Osteoblast (primary cell): ENCODE results near the gene TRAPPC11. TPM values are rescaled to one million over a fixed set of nuclear protein-coding genes. Genes with fewer than 3 reads are reported as not detected.

Experiments used
- DNase-seq: peaks from one replicate; pipeline ENCODE4 v3.0.0; 2011; ENCODE audit warnings: low spot score, mixed read lengths; ENCODE audit not compliant: insufficient read length; ENCODE audit errors: missing footprints
- H2AFZ ChIP-seq: 2 replicates; pipeline ENCODE4 v1.6.0; 2011; ENCODE audit warnings: mild to moderate bottlenecking, low read length
- H3K27ac ChIP-seq: 2 replicates; pipeline ENCODE4 v1.5.1; 2011; ENCODE audit warnings: mild to moderate bottlenecking, low read depth, low read length, moderate library complexity
- H3K27me3 ChIP-seq: 2 replicates; pipeline ENCODE4 v1.6.0; 2012; ENCODE audit warnings: mild to moderate bottlenecking, control low read depth, inconsistent platforms, low read length, moderate library complexity; ENCODE audit not compliant: insufficient read depth
- H3K36me3 ChIP-seq: 2 replicates; pipeline ENCODE4 v1.5.1; 2011; ENCODE audit warnings: mild to moderate bottlenecking, low read length, control low read depth, moderate library complexity; ENCODE audit not compliant: insufficient read depth
- H3K4me1 ChIP-seq: 2 replicates; pipeline ENCODE4 v1.5.1; 2011; ENCODE audit warnings: mild to moderate bottlenecking, low read length, control low read depth, moderate library complexity; ENCODE audit not compliant: insufficient read depth
- H3K4me2 ChIP-seq: 2 replicates; pipeline ENCODE4 v1.6.0; 2011; ENCODE audit warnings: mild to moderate bottlenecking, low read length; ENCODE audit not compliant: insufficient read depth
- H3K4me3 ChIP-seq: fragments of 200-600 bp; sonication (generic); 3 replicates; pipeline ENCODE4 v1.5.1; 2012; ENCODE audit warnings: mild to moderate bottlenecking, low read length, inconsistent platforms; ENCODE audit not compliant: insufficient read depth
- H3K79me2 ChIP-seq: 2 replicates; pipeline ENCODE4 v1.6.0; 2012; ENCODE audit warnings: mild to moderate bottlenecking, low read length, control low read depth, inconsistent platforms; ENCODE audit not compliant: insufficient read depth
- H3K9me3 ChIP-seq: 2 replicates; pipeline ENCODE4 v1.5.1; 2011; ENCODE audit warnings: low read depth, low read length, control low read depth
- H4K20me1 ChIP-seq: 2 replicates; pipeline ENCODE4 v1.6.0; 2012; ENCODE audit warnings: mild to moderate bottlenecking, low read length, control low read depth; ENCODE audit not compliant: insufficient read depth
- CTCF ChIP-seq: IDR thresholded peaks from 2 replicates; pipeline ENCODE4 v1.5.1; 2011; ENCODE audit warnings: mild to moderate bottlenecking, low read depth, low read length, moderate library complexity; ENCODE audit errors: extremely low read depth
- total RNA-seq: library from RNA; depleted of rRNA; stranded (reverse); fragments of >200 nt; gene quantifications from 2 replicates; pipeline ENCODE4 v1.2.3, GENCODE V29; 2012

Gene TRAPPC11
- total RNA-seq, 1 donor = 58.3 TPM

DNA sequence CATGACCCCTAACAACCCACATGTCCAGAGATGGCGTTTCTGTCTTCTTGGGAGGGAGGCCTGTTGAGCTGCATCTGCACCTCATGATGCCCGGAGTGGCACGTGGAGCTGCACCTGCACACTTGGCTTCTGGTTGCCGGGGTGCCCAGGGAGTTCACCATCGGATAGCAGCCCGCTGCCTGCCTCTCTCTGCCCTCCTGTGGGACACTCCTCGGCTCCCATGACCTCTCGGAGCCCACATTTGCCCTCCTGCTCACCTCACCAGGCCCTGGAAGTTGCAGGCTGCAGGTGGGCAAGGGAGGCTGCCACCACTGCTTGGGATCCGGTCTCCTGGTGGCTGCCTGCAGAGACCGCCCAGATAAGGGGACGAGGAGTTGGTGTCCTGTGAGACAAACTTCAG is 74.1 kb downstream of the TRAPPC11 start:
- Histone ChIP-seq H3K4me1 (no peaks in the 10 kb centered on the region), H2AFZ (no peak overlapping the region), H3K4me2 (no peak overlapping the region), H3K4me3 (no peak overlapping the region), H4K20me1 (no peaks in the 10 kb centered on the region), H3K36me3 (no peaks in the 10 kb centered on the region), H3K27me3 (no peaks in the 10 kb centered on the region), H3K9me3 (no peaks in the 10 kb centered on the region), H3K27ac (no peak overlapping the region), H3K79me2 (no peaks in the 10 kb centered on the region)
- no peak for TF ChIP-seq CTCF
- DNase-seq = peak; percentile 61

- H3K4me2 ChIP-seq = no peak overlapping the region
- peak; percentile 58 for DNase-seq
- H3K4me1 ChIP-seq = no peaks in the 10 kb centered on the region
- no peak overlapping the region for H2AFZ ChIP-seq
- no peak overlapping the region for H3K27ac ChIP-seq
- no peaks in the 10 kb centered on the region for H3K79me2 ChIP-seq
- no peak for TF ChIP-seq CTCF
- no peak overlapping the region for H3K4me3 ChIP-seq
- no peaks in the 10 kb centered on the region for H3K36me3 ChIP-seq
- H3K9me3 ChIP-seq = no peaks in the 10 kb centered on the region
- no peaks in the 10 kb centered on the region for H4K20me1 ChIP-seq
- H3K27me3 ChIP-seq = no peaks in the 10 kb centered on the region
Observed at GRCh38 chr4:183738081-183738673, 79.1 kb downstream of the TRAPPC11 start.

GRCh38 chr4:183738961-183739360 is 79.9 kb downstream of the TRAPPC11 start:
- no peak overlapping the region for H3K27ac ChIP-seq

More at GRCh38 chr4:183738961-183739360, 79.9 kb downstream of the TRAPPC11 start:
- Histone ChIP-seq H2AFZ (no peak overlapping the region), H3K36me3 (no peaks in the 10 kb centered on the region), H3K4me2 (no peak overlapping the region), H3K4me3 (no peak overlapping the region), H3K79me2 (no peaks in the 10 kb centered on the region), H3K9me3 (no peaks in the 10 kb centered on the region), H4K20me1 (no peaks in the 10 kb centered on the region), H3K4me1 (no peaks in the 10 kb centered on the region), H3K27me3 (no peaks in the 10 kb centered on the region)
- TF ChIP-seq CTCF = no peak
- DNase-seq = no peak
